Anterior cingulate cortex (tissue), 58 donors: ENCODE measurements around the gene ABCC2.
"Not testable (repeated sequence)": the region's sequence is repeated elsewhere in the genome, so short reads cannot be mapped to it uniquely, and the experiment has no call there.

Source experiments
- DNase-seq, 58 donors: peaks; one replicate each; lab custom pipeline; 2025; lab: John Stamatoyannopoulos, UW

The ABCC2 gene

DNA sequence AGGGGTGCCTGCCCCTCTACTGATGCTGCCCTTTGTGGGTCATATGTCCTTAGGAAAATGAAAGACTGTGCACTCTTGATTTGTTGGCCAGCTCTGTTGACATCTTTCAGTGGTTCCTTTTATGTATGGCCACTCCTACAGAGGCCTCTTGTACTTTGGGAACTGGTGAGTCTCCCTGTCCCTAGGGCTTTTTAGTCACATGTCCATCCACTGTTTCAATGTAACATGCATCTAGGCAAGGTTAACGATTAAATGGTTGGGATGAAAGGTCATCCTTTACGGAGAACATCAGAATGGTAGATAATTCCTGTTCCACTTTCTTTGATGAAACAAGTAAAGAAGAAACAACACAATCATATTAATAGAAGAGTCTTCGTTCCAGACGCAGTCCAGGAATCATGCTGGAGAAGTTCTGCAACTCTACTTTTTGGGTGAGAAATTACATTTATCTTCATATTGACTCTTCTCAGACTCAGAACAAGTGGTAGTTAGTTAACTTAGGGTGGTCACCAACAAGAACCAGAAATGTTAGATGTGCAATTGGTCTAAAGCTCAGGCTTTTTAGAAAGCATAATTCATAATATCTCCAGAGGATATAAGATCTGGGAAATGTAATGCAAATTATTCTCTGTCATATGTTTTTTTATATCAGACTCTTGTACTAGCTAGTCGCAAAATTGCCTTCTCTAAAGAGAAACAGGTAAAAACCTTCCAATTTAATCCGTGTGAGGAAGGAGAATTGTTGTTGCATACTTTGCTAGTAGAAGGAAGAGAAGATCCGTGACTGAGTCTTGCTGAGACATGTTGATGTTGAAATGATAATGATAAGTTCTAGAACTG is at the start of gene ABCC2:
Gene ABCC2, plus strand, starts transcription at position 194 of the 840 bp plus-strand sequence. Its CDS starts 205 bp downstream, at position 399.
- DNase-seq, result no peak

- DNase-seq, result peak in 1 of 58 donors; percentile 9
Observed at GRCh38 chr10:99733366-99733765, 49.1 kb upstream of the ABCC2 start.

DNA sequence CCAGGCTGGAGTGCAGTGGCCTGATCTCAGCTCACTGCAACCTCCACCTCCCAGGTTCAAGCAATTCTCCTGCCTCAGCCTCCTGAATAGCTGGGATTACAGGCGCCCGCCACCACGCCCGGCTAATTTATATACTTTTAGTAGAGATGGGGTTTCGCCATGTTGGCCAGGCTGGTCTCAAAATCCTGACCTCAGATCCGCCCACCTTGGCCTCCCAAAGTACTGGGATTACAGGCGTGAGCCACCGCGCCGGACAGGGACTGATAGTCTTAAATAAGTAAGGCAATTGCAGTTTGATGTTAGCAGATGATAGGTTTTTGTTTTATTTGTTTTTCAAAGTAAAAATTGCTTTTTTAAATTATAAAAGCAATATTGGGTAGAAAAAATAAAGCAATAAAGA is 48.3 kb upstream of the ABCC2 start:
- DNase-seq, result not testable (repeated sequence)

DNA sequence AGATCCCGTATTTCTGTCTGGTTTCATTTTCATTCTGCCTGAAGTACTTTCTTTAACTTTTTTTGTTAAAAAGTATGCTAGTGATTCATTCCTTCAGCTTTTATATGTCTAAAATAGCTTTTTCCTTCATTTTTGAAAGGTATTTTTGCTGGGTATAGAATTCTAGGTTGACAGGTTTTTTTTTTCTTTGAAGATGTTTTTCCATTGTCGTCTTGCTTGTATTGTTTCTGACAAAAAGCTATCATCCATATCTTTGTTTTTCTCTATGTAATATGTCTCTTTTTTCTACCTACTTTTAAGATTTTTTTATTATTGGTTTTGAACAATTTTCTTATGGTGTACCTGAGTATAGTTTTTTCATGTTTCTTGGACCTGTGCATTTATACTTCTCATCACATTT is 42.2 kb upstream of the ABCC2 start:
- DNase-seq, result no peak

DNA sequence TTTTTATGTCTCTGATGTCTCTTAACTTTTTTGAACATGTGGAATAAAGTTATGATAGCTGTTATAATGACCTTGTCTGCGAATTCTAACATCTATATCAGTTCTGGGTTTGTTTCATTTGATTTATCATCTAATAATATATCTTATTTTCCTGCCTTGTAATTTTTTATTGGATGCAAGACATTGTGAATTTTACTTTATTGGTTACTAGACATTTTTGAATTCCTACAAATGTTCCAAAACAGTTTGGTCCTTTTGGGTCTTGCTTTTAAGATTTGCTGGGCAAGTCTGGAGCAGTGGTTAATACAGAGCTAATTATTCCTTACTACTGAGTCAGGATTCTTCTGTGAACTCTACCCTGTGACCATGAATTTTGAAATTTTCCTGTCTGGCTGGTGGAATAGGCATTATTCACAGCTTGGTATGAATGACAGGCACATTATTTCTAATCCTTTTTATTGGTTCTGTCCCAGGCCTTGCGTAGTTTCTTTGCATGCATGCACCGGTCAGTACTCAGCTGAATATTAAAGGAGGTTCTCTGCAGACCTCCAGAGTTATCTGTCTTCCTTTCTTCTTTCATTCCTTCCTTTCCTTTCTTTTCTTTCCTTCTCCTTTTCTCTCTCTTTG is 41.4 kb upstream of the ABCC2 start:
- DNase-seq, result no peak

DNA sequence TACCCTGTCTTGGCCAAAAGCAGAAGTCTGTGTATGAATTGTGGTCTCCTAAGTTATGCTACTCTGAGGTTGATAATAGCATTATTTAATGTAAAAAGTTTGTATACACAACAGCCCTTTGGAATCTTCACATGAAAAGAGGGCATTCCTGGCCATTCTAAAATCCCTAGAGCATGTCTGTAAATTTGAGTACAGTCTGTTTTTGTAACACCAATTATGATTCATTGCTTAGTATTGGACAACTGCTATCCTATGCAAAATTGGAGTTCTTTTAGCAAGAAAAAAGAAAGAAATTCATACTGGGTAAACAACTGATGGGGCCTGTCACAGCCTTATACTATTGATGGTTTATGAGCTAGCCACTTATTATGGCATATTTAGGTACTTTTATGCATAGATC is 40.2 kb upstream of the ABCC2 start:
- no peak for DNase-seq

DNA sequence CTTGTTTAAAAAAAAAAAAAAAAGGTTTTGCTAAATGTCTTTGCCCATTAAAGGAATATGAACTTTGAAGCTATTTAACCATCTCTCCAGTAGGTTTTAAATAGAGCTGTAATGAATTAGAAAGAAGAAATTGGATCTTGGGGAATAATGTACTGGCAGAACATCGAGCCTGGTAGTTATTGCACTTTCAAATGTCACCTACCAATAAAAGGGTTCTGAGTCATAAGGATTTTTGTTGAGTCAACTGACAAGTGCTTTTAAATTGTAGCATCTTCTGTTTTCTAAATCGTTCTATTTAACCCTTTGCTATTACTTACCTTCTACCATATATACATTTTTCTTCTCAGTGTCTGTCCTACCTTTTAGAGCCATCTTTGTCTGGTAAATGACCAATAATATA is 39.7 kb upstream of the ABCC2 start:
- no peak for DNase-seq

- no peak for DNase-seq
Observed at GRCh38 chr10:99743841-99744240, 38.6 kb upstream of the ABCC2 start.

DNA sequence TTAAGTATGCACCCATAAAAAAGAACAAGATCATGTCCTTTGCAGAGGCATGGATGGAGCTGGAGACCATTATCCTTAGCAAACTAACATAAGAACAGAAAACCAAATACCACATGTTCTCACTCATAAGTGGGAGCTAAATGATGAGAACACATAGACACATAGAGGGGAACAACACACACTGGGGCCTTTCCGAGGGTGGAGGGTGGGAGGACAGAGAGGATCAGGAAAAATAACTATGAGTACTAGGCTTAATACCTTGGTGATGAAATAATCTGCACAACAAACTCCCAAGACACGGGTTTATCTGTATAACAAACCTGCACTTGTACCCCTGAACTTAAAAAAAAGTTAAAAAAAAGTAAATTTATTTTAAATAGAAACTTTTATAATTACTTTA is 36.3 kb upstream of the ABCC2 start:
- DNase-seq, result not testable (repeated sequence)

- no peak for DNase-seq
Observed at GRCh38 chr10:99748823-99749451, 33.5 kb upstream of the ABCC2 start.

DNA sequence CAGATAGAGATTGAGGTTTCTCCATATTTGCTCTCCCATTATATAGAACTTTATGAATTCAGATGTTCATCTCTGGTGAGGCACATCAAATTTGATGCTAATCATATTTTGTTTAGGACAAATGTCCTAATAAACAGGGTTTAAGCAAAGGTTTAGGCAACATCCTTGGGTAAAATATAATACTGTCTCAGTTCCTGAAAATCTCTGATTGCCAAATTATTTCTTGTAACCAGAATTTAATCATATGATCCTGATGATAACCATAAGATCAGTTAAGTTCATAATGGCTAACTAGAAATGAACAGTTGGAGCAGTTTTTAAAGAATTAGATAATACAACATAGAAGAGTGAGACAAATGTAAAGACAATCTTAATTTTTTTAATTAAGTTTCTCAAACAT is 31.8 kb upstream of the ABCC2 start:
- DNase-seq, result no peak

DNA sequence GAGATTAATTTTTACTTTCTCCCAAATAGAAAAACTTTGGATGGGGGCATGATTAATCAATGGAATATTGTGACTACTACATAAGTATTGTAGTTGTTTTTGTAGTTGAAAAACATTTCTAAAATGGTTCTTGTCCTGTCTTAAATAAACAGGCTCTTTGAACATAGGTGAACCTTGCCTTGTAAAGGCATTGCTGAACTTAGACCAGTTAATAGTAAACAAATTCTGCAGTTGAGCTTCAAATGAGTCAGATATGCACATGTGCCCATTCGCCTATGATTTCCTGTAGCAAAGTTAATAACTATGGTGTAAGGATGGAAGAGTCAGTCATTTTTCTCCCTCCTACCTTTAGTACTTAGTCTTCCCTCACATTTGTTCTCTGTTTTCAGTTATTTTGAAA is 27.8 kb upstream of the ABCC2 start:
- DNase-seq, result no peak

GRCh38 chr10:99756159-99756558 is 26.3 kb upstream of the ABCC2 start:
- no peak for DNase-seq

- DNase-seq, result no peak
Observed at GRCh38 chr10:99758211-99758891, 24.1 kb upstream of the ABCC2 start.

- no peak for DNase-seq
Observed at GRCh38 chr10:99760321-99760720, 22.1 kb upstream of the ABCC2 start.

DNA sequence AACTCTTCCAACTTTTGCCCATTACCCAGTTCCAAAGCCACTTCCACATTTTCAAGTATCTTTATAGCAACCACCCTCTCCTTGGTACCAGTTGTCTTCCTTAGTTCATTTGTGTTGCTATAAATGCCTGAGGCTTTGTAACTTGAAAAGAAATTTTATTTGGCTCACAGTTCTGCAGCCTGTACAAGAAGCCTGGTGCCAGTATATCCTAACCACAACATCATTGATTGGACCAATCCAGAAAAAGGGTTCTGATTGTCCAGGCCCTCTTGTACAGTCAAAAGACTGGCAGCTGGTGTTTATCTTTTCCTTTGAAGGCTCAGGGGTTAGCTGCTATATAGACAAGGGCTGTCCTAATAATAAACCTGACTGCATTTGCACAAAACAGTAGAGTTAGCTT is 21.1 kb upstream of the ABCC2 start:
- DNase-seq, result peak in 5 of 58 donors; percentile 2 to 63 (median 15)

DNA sequence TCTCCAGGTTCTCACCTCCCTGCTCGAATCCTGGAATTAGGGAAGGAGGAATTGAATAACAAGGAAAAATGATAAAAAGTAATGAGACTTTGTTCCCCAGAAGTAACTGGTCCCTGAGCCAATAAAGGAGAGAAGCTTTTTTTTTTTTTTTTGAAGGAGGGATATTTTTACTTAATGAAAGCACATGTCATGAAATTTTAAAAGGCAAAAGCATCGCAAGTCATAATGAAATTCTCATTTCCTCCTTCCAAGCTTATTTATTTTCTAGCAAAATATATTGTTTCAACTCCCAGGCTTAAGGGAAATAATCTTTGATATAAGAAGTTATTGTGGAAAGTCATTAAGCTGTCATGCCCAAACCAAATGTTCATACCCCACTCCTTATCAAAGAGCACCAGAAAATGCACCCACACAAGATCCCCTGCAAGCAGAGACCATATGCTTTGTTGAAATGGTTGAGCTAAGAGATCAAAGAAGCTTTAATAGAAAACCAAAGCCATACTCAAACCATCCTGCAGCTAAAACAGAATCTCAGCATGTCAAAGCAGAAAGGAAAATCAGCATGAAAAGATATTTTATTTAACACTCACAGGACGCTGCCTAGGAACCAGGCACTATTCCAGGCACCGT is 16.7 kb upstream of the ABCC2 start:
- DNase-seq, result peak in 1 of 58 donors; percentile 10

DNA sequence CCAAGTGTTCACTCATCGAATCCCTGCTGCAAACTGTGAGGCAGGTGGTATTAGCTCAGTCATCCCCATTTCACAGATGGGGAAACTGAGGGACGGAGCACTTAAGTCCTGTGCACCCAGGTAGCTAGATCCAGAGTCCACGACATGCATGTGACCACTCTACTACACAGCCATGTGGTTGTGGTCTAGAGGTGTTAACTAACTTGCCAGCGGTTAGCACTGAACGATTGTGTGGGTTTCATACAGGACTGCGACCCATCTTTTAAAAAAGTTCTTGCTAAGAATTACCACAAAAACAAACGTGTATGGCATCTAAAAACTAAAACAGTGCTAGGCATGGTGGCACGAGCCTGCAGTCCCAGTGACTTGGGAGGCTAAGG is 16.1 kb upstream of the ABCC2 start:
- no peak for DNase-seq

DNA sequence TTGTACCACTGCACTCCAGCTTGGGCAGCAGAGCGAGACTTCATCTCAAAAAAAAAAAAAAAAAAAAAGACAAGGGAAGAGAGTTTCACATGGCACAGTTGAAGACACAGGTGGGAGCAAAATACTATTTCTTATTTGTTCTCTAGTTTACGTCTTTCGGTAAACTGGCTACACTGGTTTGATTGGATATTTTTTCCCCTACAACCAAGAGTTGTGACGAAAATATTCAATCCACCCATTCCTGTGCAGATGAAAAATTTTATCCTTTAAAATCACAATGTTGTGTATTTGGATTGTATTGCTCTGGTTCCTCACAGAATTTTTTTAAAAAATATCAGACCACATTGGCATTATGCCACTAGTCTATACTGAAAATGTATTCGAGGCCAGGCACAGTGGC is 14.5 kb upstream of the ABCC2 start:
- no peak for DNase-seq

DNA sequence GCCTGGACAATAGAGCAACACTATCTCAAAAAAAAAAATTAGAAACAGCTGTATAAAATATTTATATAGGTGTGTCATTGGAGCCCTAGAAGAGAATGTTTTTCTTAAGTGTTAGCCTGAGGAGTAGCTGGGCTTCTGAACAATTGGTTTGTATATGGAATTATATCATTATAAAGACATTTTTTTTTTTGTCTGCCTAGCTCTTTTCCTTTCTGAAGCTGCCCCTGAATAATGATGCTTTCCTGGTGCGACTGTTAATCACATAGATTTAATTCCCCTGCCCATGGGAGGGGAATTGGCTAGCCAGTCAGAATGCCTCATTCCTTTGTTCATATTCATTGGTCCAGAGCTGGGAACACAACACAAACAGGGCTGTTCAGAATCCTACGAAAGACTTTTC is 13.9 kb upstream of the ABCC2 start:
- DNase-seq, result no peak

DNA sequence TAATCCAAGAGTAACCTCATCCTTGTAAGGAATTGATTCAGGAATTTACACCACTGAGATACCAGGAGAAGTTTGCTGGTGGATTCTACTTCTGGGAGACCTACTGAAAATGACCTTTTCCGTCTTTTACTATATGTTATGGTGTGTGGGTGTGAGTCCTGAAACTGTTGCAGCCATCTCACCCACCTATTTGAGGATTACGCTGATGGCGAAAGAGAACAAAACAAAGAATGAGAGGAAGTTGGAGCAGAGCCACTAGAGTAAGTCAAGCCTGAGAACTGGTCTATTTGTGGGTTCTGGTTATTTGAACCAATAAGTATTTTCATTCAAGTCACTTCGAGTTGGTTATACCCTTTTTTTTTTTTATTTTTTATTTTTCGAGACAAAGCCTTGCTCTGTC is 12.7 kb upstream of the ABCC2 start:
- DNase-seq, result no peak
